CD4-positive, alpha-beta memory T cell (primary cell): ENCODE measurements around the gene UCP2. TPM values are rescaled to one million over a fixed set of nuclear protein-coding genes. Genes with fewer than 3 reads are reported as not detected.

Source experiments
- CTCF ChIA-PET: fragments of 350-600 bp; sonication (Branson Sonifier 250); formaldehyde crosslinking; loops from one replicate; lab custom pipeline; 2021; ENCODE audit warnings: inconsistent platforms; ENCODE audit not compliant: partially characterized antibody; lab: Charles Lee
- POLR2A ChIA-PET: fragments of 350-600 bp; sonication (Branson Sonifier 250); formaldehyde crosslinking; loops from one replicate; lab custom pipeline; 2021; ENCODE audit not compliant: partially characterized antibody; lab: Charles Lee
- DNase-seq, 5 donors: peaks; one replicate each; pipeline versions ENCODE4 v3.0.0 to v3.0.0-alpha.2; 2020 to 2022; ENCODE audit warnings: mixed read lengths in 1 of 5
- H3K27ac ChIP-seq: one replicate; pipeline ENCODE4 v1.7.0; 2013; ENCODE audit warnings: low read depth, low read length
- H3K27me3 ChIP-seq: 2 replicates; pipeline ENCODE4 v1.7.0; 2013; ENCODE audit warnings: mild to moderate bottlenecking, low read length, moderate library complexity; ENCODE audit not compliant: insufficient read depth
- H3K36me3 ChIP-seq: 2 replicates; pipeline ENCODE4 v1.7.0; 2013; ENCODE audit warnings: mild to moderate bottlenecking, low read length, moderate library complexity; ENCODE audit not compliant: insufficient read depth
- H3K4me1 ChIP-seq: 2 replicates; pipeline ENCODE4 v1.7.0; 2013; ENCODE audit warnings: mild to moderate bottlenecking, low read length, moderate library complexity; ENCODE audit not compliant: insufficient read depth
- H3K4me3 ChIP-seq, 2 donors: one replicate each; pipeline ENCODE4 v1.7.0; 2013; ENCODE audit warnings: low read length in 2 of 2, mild to moderate bottlenecking in 1 of 2
- H3K9me3 ChIP-seq, 2 donors: one replicate each; pipeline ENCODE4 v1.7.0; 2013; ENCODE audit warnings: low read length in 2 of 2, control low read depth in 1 of 2; ENCODE audit not compliant: control insufficient read depth in 1 of 2
- H3K27ac Mint-ChIP-seq, 7 donors: one replicate each; pipeline ENCODE4 v1.8.0; 2020 to 2021; ENCODE audit warnings: mixed read lengths in 7 of 7, mild to moderate bottlenecking in 6 of 7, inconsistent platforms in 3 of 7, moderate library complexity in 3 of 7
- H3K27me3 Mint-ChIP-seq, 2 donors: one replicate each; pipeline ENCODE4 v1.8.0; 2020 to 2021; ENCODE audit warnings: mixed read lengths in 2 of 2
- H3K36me3 Mint-ChIP-seq, 2 donors: one replicate each; pipeline ENCODE4 v1.8.0; 2020 to 2021; ENCODE audit warnings: mixed read lengths in 2 of 2, inconsistent platforms in 1 of 2, mild to moderate bottlenecking in 1 of 2
- H3K4me1 Mint-ChIP-seq, 4 donors: one replicate each; pipeline ENCODE4 v1.8.0; 2020 to 2021; ENCODE audit warnings: mixed read lengths in 4 of 4, mild to moderate bottlenecking in 1 of 4
- H3K4me3 Mint-ChIP-seq, 8 donors: one replicate each; pipeline ENCODE4 v1.8.0; 2020 to 2021; ENCODE audit warnings: mixed read lengths in 8 of 8, mild to moderate bottlenecking in 7 of 8, moderate library complexity in 6 of 8, inconsistent platforms in 3 of 8
- H3K9me3 Mint-ChIP-seq, 8 donors: one replicate each; pipeline ENCODE4 v1.8.0; 2020 to 2021; ENCODE audit warnings: mixed read lengths in 8 of 8, mild to moderate bottlenecking in 5 of 8, inconsistent platforms in 3 of 8, moderate library complexity in 1 of 8
- intact Hi-C: fragments of 100-400 bp; cut with micrococcal nuclease; formaldehyde crosslinking; loops from one replicate; pipeline ENCODE4 v1.15.1; 2023
- polyA plus RNA-seq, 2 donors: library from polyadenylated mRNA; unstranded; fragments of 300-500 nt; fragmentation: Illumina TruSeq; gene quantifications; one replicate each; pipeline ENCODE4 v1.2.3, GENCODE V29; 2021
- total RNA-seq, 2 experiments: library from RNA; stranded (reverse); gene quantifications; one replicate each; pipeline ENCODE4 v1.2.3, GENCODE V29; 2021

The UCP2 gene
- total and polyA plus RNA-seq, 4 experiments from 2014 or later: 325 to 1,459 (median 623) TPM

DNA sequence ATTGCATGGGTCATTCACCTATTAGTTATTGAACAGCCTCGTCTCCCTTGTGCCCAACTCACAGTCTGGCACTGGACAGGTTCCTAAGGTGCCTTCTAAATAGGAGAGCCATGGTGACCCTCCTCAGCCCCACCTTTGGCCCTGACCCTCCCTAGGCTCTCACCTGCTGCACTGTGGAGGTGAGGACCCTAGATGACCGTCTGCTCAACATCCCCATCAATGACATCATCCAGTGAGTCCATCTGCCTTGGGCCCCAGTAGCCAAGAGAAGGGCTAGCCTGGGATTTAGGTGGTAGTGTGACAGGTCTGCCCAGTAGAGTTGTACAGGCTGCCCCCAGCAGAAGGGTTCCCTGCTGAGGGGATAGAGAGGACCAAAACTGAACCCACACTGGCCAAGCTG, 13.6 kb downstream of the UCP2 start:
- no peak for DNase-seq
- H3K27ac Mint-ChIP-seq: peak overlapping the region; percentile 93 to 100 (median 96)
- H3K4me1 ChIP-seq: peaks cover 83% of the 10 kb centered on the region
- POLR2A ChIA-PET: interaction anchor here (0.5 to 38.4 kb wide), 8 partner anchors 8 to 201 kb away, joined by 3 to 2221 read pairs (median 4); partner anchors contain the start of genes UCP2 and UCP3
- no peaks in the 10 kb centered on the region for H3K9me3 Mint-ChIP-seq
- CTCF ChIA-PET: interaction anchor here (0.6 kb wide), 1 partner anchor 50 kb away, joined by 3 read pairs; no protein-coding TSS in a partner anchor
- H3K9me3 ChIP-seq: no peaks in the 10 kb centered on the region
- peaks cover 53 to 88% (median 67%) of the 10 kb centered on the region in 4 donors for H3K4me1 Mint-ChIP-seq
- H3K36me3 Mint-ChIP-seq: peaks cover 3 to 7% of the 10 kb centered on the region in 2 donors
- H3K36me3 ChIP-seq: no peaks in the 10 kb centered on the region
- intact Hi-C loops: loop anchor here (2.0 to 10.0 kb wide), 2 partner anchors 14 to 286 kb away; partner anchors contain the start of gene UCP2
- no peaks in the 10 kb centered on the region for H3K27me3 Mint-ChIP-seq
- H3K4me3 Mint-ChIP-seq: peak overlapping the region in 6 of 8 donors; percentile 2 to 80 (median 58)
- H3K4me3 ChIP-seq: peak overlapping the region in 1 of 2 donors; percentile 7
- H3K27ac ChIP-seq: peak overlapping the region; percentile 51
- no peaks in the 10 kb centered on the region for H3K27me3 ChIP-seq

- H3K4me1 ChIP-seq: peaks cover 77% of the 10 kb centered on the region
- Mint-ChIP-seq H3K9me3 (no peaks in the 10 kb centered on the region), H3K27me3 (no peaks in the 10 kb centered on the region), H3K27ac (peak overlapping the region; percentile 91 to 98 (median 95)), H3K36me3 (peaks cover 0 to 3% of the 10 kb centered on the region in 2 donors), H3K4me1 (peaks cover 51 to 86% (median 64%) of the 10 kb centered on the region in 4 donors), H3K4me3 (peak overlapping the region in 5 of 8 donors; percentile 22 to 80 (median 63))
- intact Hi-C loops: loop anchor here (2.0 to 10.0 kb wide), 2 partner anchors 14 to 286 kb away; partner anchors contain the start of gene UCP2
- no peak for DNase-seq
- peak overlapping the region; percentile 51 for H3K27ac ChIP-seq
- POLR2A ChIA-PET: interaction anchor here (1.0 to 38.4 kb wide), 4 partner anchors 13 to 202 kb away, joined by 3 to 2221 read pairs (median 314); partner anchors contain the start of genes UCP2 and UCP3
- no peaks in the 10 kb centered on the region for H3K27me3 ChIP-seq
- CTCF ChIA-PET: interaction anchor here (0.9 kb wide), 1 partner anchor 37 kb away, joined by 3 read pairs; no protein-coding TSS in a partner anchor
- no peak overlapping the region for H3K4me3 ChIP-seq
- H3K9me3 ChIP-seq: no peaks in the 10 kb centered on the region
- H3K36me3 ChIP-seq: no peaks in the 10 kb centered on the region
Measured at GRCh38 chr11:73968356-73968966, 14.2 kb downstream of the UCP2 start.

- CTCF ChIA-PET: interaction anchor here (0.5 to 2.6 kb wide), 9 partner anchors 11 to 164 kb away, joined by 3 to 15 read pairs (median 4); no protein-coding TSS in a partner anchor
- Mint-ChIP-seq H3K4me1 (peaks cover 32 to 58% (median 42%) of the 10 kb centered on the region in 4 donors), H3K4me3 (no peak overlapping the region), H3K36me3 (no peaks in the 10 kb centered on the region), H3K27ac (peak overlapping the region; percentile 3 to 74 (median 43)), H3K9me3 (no peaks in the 10 kb centered on the region), H3K27me3 (no peaks in the 10 kb centered on the region)
- Histone ChIP-seq H3K27ac (no peak overlapping the region), H3K4me1 (peaks cover 50% of the 10 kb centered on the region), H3K9me3 (no peaks in the 10 kb centered on the region), H3K27me3 (no peaks in the 10 kb centered on the region), H3K4me3 (no peak overlapping the region), H3K36me3 (no peaks in the 10 kb centered on the region)
- POLR2A ChIA-PET: interaction anchor here (1.7 to 38.4 kb wide), 3 partner anchors 9 to 41 kb away, joined by 12 to 2221 read pairs (median 623); partner anchors contain the start of genes UCP2 and UCP3
- intact Hi-C loops: loop anchor here (10.0 kb wide), 1 partner anchor 289 kb away; no protein-coding TSS in a partner anchor
- DNase-seq: no peak
Measured at GRCh38 chr11:73965764-73966121, 16.9 kb downstream of the UCP2 start.

- Mint-ChIP-seq H3K36me3 (no peaks in the 10 kb centered on the region), H3K4me1 (peaks cover 30 to 53% (median 38%) of the 10 kb centered on the region in 4 donors), H3K9me3 (no peaks in the 10 kb centered on the region), H3K27me3 (no peaks in the 10 kb centered on the region), H3K4me3 (peak overlapping the region in 1 of 8 donors; percentile 52), H3K27ac (peak overlapping the region in 4 of 7 donors; percentile 37 to 48 (median 41))
- Histone ChIP-seq H3K36me3 (no peaks in the 10 kb centered on the region), H3K27me3 (no peaks in the 10 kb centered on the region), H3K27ac (no peak overlapping the region), H3K4me1 (peaks cover 45% of the 10 kb centered on the region), H3K4me3 (no peak overlapping the region), H3K9me3 (no peaks in the 10 kb centered on the region)
- DNase-seq: no peak
- ChIA-PET CTCF (interaction anchor here (0.7 to 2.6 kb wide), 19 partner anchors 8 to 183 kb away, joined by 3 to 29 read pairs (median 4); partner anchors contain the start of gene UCP2), POLR2A (interaction anchor here (1.3 to 38.4 kb wide), 4 partner anchors 8 to 42 kb away, joined by 4 to 2221 read pairs (median 318); partner anchors contain the start of genes UCP2 and UCP3)
- intact Hi-C loops: loop anchor here (10.0 kb wide), 1 partner anchor 290 kb away; no protein-coding TSS in a partner anchor
Measured at GRCh38 chr11:73965076-73965763, 17.4 kb downstream of the UCP2 start.

DNA sequence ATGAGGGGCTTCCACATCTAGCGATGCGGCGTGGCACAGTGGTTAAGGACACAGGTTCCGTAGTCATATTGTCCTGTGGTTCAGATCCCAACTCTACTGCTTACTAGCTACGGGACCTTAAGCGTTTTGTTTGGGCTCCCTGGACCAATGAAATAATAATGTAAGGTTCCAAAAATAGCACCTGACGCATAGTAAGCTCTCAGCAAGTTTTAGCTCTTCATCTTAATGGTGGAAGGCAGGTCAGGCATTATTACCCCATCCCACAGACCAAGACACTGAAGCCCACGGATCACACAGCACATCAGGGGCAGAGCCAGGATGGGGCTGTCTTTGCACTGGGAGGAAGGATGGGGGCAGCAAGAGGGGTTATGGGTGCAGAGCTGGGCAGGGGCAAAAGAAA, 18.8 kb downstream of the UCP2 start:
- Mint-ChIP-seq H3K4me3 (peak overlapping the region in 2 of 8 donors; percentile 43 to 80), H3K9me3 (no peaks in the 10 kb centered on the region), H3K27ac (peak overlapping the region in 5 of 7 donors; percentile 6 to 82 (median 69)), H3K36me3 (no peaks in the 10 kb centered on the region), H3K4me1 (peaks cover 16 to 40% (median 25%) of the 10 kb centered on the region in 4 donors), H3K27me3 (no peaks in the 10 kb centered on the region)
- intact Hi-C loops: loop anchor here (1.0 to 10.0 kb wide), 5 partner anchors 41 to 291 kb away; partner anchors contain the start of genes C2CD3 and PPME1
- Histone ChIP-seq H3K4me1 (peaks cover 31% of the 10 kb centered on the region), H3K36me3 (no peaks in the 10 kb centered on the region), H3K9me3 (no peaks in the 10 kb centered on the region), H3K27ac (no peak overlapping the region), H3K4me3 (no peak overlapping the region), H3K27me3 (no peaks in the 10 kb centered on the region)
- POLR2A ChIA-PET: interaction anchor here (0.5 to 38.4 kb wide), 10 partner anchors 9 to 207 kb away, joined by 3 to 2221 read pairs (median 4); partner anchors contain the start of genes C2CD3, PPME1, UCP2 and UCP3
- CTCF ChIA-PET: interaction anchor here (0.7 to 2.6 kb wide), 26 partner anchors 9 to 292 kb away, joined by 3 to 29 read pairs (median 4); partner anchors contain the start of gene UCP2
- DNase-seq: no peak

DNA sequence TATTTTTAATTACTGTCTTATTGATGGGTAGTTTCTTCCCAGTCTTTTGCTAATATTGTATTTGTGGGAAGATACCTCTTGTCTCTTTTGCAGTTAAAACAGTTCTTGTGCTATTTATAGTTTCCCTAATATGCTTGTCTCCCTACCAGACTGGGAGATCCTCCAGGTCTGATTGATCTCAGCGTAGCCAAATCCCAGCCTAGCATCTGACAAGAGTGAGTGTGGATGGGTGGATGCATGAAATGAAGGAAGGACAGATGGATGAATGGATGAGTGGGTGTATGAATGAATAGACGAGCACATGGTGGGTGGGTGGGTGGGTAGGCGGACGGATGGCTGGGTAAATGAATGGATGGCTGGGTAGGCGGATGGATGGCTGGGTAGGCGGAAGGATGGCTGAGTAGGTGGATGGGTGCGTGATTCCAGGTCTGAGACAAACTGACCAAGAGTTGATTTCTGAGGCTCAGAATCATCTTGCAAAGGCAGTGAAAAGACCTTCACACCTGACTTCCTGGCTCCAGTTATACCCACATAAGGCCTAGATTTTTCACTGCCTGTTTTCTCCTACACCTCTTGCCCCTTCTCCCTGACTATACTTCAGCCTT, 20.4 kb downstream of the UCP2 start:
- H3K4me1 Mint-ChIP-seq: peaks cover 7 to 28% (median 12%) of the 10 kb centered on the region in 4 donors
- Histone ChIP-seq H3K4me3 (no peak overlapping the region), H3K27me3 (no peaks in the 10 kb centered on the region), H3K36me3 (no peaks in the 10 kb centered on the region), H3K4me1 (peaks cover 15% of the 10 kb centered on the region), H3K27ac (no peak overlapping the region), H3K9me3 (no peaks in the 10 kb centered on the region)
- H3K27ac Mint-ChIP-seq: no peak overlapping the region
- ChIA-PET POLR2A (interaction anchor here (13.9 to 38.4 kb wide), 2 partner anchors 19 to 45 kb away, joined by 623 to 2221 read pairs; partner anchors contain the start of genes UCP2 and UCP3), CTCF (interaction anchor here (1.0 kb wide), 2 partner anchors 38 to 44 kb away, joined by 3 read pairs; no protein-coding TSS in a partner anchor)
- no peaks in the 10 kb centered on the region for H3K9me3 Mint-ChIP-seq
- no peaks in the 10 kb centered on the region for H3K36me3 Mint-ChIP-seq
- peaks cover 2 to 4% of the 10 kb centered on the region in 2 donors for H3K27me3 Mint-ChIP-seq
- H3K4me3 Mint-ChIP-seq: no peak overlapping the region
- DNase-seq: no peak
- intact Hi-C loops: loop anchor here (10.0 kb wide), 1 partner anchor 293 kb away; no protein-coding TSS in a partner anchor
